ENCODE results near the gene KRT74.

The KRT74 gene

GRCh38 chr12:52539821-52540173 is 33.8 kb downstream of the KRT74 start:
- no peaks in the 10 kb centered on the region for H3K9me3 Mint-ChIP-seq
- H3K4me1 Mint-ChIP-seq, result peaks cover 12% of the 10 kb centered on the region
- no peak overlapping the region for H3K4me3 Mint-ChIP-seq
- H3K36me3 Mint-ChIP-seq (ENCODE audit: insufficient read depth), result peaks cover 6% of the 10 kb centered on the region
- H3K27ac Mint-ChIP-seq (ENCODE audit: low read depth), result peak overlapping the region; percentile 38
- no peaks in the 10 kb centered on the region for H3K27me3 Mint-ChIP-seq
- ATAC-seq (replicated peaks; ENCODE audit: extremely low read depth, poor library complexity, severe bottlenecking) (no peak), DNase-seq (ENCODE audit: low spot score in 2 of 2) (no peak)

- Mint-ChIP-seq H3K27me3 (no peaks in the 10 kb centered on the region), H3K9me3 (no peaks in the 10 kb centered on the region), H3K27ac (ENCODE audit: low read depth) (peak overlapping the region; percentile 38), H3K4me1 (peaks cover 12% of the 10 kb centered on the region), H3K4me3 (no peak overlapping the region), H3K36me3 (ENCODE audit: insufficient read depth) (peaks cover 6% of the 10 kb centered on the region)
- DNase-seq (ENCODE audit: low spot score in 2 of 2) (no peak), ATAC-seq (replicated peaks; ENCODE audit: extremely low read depth, poor library complexity, severe bottlenecking) (no peak)
Observed at GRCh38 chr12:52539083-52539820, 34.4 kb downstream of the KRT74 start.

GRCh38 chr12:52537101-52537500 is 36.5 kb downstream of the KRT74 start:
- DNase-seq (ENCODE audit: low spot score in 2 of 2) (no peak), ATAC-seq (replicated peaks; ENCODE audit: extremely low read depth, poor library complexity, severe bottlenecking) (no peak)
- no peaks in the 10 kb centered on the region for H3K9me3 Mint-ChIP-seq
- H3K27ac Mint-ChIP-seq (ENCODE audit: low read depth), result no peak overlapping the region
- H3K4me3 Mint-ChIP-seq, result no peak overlapping the region
- H3K4me1 Mint-ChIP-seq, result peaks cover under 1% of the 10 kb centered on the region
- H3K36me3 Mint-ChIP-seq (ENCODE audit: insufficient read depth), result peaks cover 6% of the 10 kb centered on the region
- H3K27me3 Mint-ChIP-seq, result no peaks in the 10 kb centered on the region

DNA sequence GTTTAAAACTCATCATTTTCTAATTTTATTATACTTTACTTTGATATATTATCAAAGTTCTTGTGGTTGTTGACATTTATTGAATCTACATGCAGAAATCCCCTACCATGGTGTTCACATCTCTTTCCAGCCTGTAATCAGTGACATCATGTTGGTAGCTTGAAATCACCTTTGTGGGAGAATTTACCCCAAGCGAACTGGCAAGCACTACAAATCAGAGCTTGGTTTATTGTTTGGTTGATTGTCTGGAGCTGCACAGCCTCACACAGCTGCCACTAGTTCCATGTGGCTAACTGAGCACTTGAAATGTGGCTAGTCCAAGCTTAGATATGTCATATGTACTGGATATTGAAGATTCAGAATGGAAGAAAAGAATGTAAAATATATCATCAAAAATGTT is 38.1 kb downstream of the KRT74 start:
- no peak for ATAC-seq (replicated peaks; ENCODE audit: extremely low read depth, poor library complexity, severe bottlenecking)
- Mint-ChIP-seq H3K9me3 (no peaks in the 10 kb centered on the region), H3K4me3 (no peak overlapping the region), H3K27ac (ENCODE audit: low read depth) (no peak overlapping the region), H3K27me3 (no peaks in the 10 kb centered on the region), H3K4me1 (no peaks in the 10 kb centered on the region), H3K36me3 (ENCODE audit: insufficient read depth) (peaks cover 6% of the 10 kb centered on the region)
- DNase-seq (ENCODE audit: low spot score in 2 of 2), result no peak

DNA sequence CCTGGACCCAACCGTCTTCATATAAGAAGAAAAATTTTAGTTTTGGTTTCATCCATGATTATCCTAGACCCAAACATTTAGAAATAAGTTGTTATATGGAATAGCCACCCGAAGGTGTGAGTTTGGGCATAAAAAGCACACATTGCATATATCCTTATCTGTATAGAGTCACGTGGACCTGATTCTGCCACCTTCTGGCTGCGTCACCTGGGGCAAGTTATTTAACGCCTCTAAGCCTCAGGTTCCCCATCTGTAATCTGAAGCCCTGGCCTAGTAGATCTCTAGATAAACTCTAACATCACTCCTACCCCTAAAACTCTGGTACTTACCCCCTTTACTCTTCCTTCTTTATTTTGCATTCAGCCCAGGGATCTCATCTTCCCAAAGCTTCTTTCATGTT is 39.2 kb downstream of the KRT74 start:
- H3K9me3 Mint-ChIP-seq, result no peaks in the 10 kb centered on the region
- H3K27me3 Mint-ChIP-seq, result no peaks in the 10 kb centered on the region
- no peak overlapping the region for H3K4me3 Mint-ChIP-seq
- H3K4me1 Mint-ChIP-seq, result no peaks in the 10 kb centered on the region
- peaks cover 6% of the 10 kb centered on the region for H3K36me3 Mint-ChIP-seq (ENCODE audit: insufficient read depth)
- ATAC-seq (replicated peaks; ENCODE audit: extremely low read depth, poor library complexity, severe bottlenecking) (no peak), DNase-seq (ENCODE audit: low spot score in 2 of 2) (no peak)
- no peak overlapping the region for H3K27ac Mint-ChIP-seq (ENCODE audit: low read depth)

DNA sequence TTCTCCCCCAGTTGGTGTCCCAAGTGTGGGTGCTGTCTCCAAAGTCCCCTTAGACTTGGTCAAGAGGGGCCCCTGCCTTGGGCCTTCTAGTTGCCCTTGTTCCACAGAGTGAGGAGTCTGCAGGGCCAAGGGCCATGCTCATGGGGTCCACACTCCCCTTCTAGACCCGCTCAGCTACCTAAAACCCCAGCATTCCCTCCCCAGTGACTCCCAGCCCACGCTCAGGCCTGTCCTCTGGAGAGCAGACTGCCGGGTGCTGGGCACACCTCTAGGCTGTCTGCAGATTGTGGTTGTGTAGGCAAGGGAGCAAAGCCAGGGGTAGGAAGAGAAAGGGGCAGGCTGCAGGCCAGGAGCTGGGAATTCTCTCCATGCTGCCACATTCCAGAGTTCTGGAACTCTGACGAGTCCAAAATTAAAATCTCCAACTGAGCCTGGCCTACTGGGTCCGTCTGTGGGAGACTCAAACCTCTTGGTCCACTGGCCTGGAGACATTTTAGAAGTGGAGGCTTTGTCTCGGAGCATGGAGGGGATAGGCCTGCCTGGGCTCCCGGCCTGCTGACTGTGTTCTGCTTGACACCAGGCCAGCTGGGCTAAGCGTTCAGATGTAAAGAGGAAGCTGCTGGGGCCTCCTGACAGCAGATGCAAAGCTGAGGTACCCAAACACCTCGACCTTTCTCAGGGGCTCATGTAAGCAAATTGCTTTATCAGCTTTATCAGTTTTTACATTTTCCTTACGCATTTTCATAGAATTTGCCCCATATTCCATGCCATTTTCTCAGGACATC is 39.8 kb downstream of the KRT74 start:
- H3K4me3 Mint-ChIP-seq, result no peak overlapping the region
- no peaks in the 10 kb centered on the region for H3K4me1 Mint-ChIP-seq
- no peaks in the 10 kb centered on the region for H3K9me3 Mint-ChIP-seq
- ATAC-seq (replicated peaks; ENCODE audit: extremely low read depth, poor library complexity, severe bottlenecking) (no peak), DNase-seq (ENCODE audit: low spot score in 2 of 2) (no peak)
- no peaks in the 10 kb centered on the region for H3K27me3 Mint-ChIP-seq
- no peak overlapping the region for H3K27ac Mint-ChIP-seq (ENCODE audit: low read depth)
- peaks cover 6% of the 10 kb centered on the region for H3K36me3 Mint-ChIP-seq (ENCODE audit: insufficient read depth)

DNA sequence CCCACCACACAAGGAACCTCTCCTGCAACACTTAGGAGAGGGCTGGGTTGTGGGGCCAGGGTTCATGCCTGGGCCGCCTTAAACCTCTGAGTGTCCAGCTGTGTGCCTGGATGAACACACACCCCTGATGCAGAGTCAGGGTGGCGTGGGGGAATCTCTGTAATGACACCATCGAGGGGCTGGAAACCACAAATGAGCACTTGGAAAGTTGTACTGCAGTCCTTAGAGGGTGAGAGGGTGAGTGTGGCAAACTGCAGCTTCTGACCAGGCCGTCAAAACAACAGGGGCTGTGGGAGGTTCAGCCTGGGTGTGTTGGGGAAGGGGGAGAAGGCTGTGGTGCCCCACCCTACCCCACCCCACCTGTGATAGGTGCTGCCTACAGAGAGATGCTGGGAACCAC is 41.0 kb downstream of the KRT74 start:
- peaks cover 4% of the 10 kb centered on the region for H3K36me3 Mint-ChIP-seq (ENCODE audit: insufficient read depth)
- H3K27ac Mint-ChIP-seq (ENCODE audit: low read depth), result peak overlapping the region; percentile 58
- no peaks in the 10 kb centered on the region for H3K27me3 Mint-ChIP-seq
- H3K9me3 Mint-ChIP-seq, result no peaks in the 10 kb centered on the region
- no peak overlapping the region for H3K4me3 Mint-ChIP-seq
- DNase-seq (ENCODE audit: low spot score in 2 of 2) (no peak), ATAC-seq (replicated peaks; ENCODE audit: extremely low read depth, poor library complexity, severe bottlenecking) (no peak)
- H3K4me1 Mint-ChIP-seq, result no peaks in the 10 kb centered on the region

DNA sequence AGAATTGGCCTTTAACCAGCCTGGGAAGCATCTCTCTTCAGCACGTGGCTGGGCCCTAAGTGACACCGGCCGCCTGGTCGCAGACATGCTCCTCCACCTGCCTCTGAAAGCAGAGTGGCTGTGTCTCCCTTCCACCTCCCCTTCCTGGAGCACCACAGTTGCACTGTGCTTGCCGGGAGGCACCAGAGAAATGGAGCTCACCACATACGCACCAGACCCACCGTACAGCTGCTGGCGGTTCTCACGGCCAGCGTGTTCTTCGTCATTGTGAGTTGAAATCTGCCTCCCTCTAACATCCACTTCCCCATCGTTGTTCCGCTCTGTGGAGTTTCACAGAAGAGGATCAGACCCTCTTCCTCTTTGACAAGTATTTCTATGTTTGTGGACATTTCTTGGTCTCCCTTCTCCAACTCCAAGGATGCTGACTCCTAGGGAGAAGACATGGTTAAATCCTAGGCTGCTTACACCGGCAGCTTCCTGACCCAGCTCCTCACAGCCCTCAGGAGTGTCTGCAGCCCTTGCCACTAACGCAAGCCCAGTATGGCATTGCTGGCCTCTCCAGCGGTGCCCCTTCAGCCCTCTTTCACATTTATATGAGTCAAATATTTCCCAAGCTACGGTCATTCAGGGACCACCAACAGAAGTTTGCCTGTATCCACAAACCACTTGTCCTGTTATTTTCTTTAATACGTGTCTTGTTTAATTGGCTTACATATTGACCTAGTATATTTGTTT is 41.9 kb downstream of the KRT74 start:
- Mint-ChIP-seq H3K4me3 (no peak overlapping the region), H3K27ac (ENCODE audit: low read depth) (peak overlapping the region; percentile 58), H3K9me3 (no peaks in the 10 kb centered on the region), H3K4me1 (peaks cover 4% of the 10 kb centered on the region), H3K36me3 (ENCODE audit: insufficient read depth) (peaks cover 2% of the 10 kb centered on the region), H3K27me3 (no peaks in the 10 kb centered on the region)
- DNase-seq (ENCODE audit: low spot score in 2 of 2) (no peak), ATAC-seq (replicated peaks; ENCODE audit: extremely low read depth, poor library complexity, severe bottlenecking) (peak; percentile 6)

GRCh38 chr12:52530905-52531304 is 42.7 kb downstream of the KRT74 start:
- H3K4me1 Mint-ChIP-seq, result peaks cover 10% of the 10 kb centered on the region
- no peak overlapping the region for H3K27ac Mint-ChIP-seq (ENCODE audit: low read depth)
- ATAC-seq (replicated peaks; ENCODE audit: extremely low read depth, poor library complexity, severe bottlenecking) (no peak), DNase-seq (ENCODE audit: low spot score in 2 of 2) (no peak)
- H3K27me3 Mint-ChIP-seq, result no peaks in the 10 kb centered on the region
- H3K36me3 Mint-ChIP-seq (ENCODE audit: insufficient read depth), result no peaks in the 10 kb centered on the region
- H3K4me3 Mint-ChIP-seq, result no peak overlapping the region
- H3K9me3 Mint-ChIP-seq, result no peaks in the 10 kb centered on the region

DNA sequence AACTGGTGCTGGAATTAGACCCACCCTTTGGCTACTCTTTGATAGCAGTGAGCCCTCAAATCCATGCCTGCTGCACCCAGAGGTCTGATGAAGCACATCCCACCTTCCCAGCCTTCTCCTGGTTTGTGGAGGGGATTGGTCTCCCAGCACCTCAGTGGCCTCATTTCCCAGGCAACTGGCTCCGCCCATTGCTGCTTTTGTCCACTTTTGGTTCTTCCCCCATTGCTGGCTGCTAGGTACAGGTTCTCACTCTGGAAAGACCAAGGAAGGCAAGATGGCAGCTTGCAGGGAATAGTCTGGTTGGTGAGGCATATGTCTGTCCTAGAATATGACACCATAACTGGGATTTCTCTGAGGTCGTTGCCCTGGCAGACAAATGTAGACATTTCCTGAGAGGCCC is 43.3 kb downstream of the KRT74 start:
- no peaks in the 10 kb centered on the region for H3K36me3 Mint-ChIP-seq (ENCODE audit: insufficient read depth)
- no peaks in the 10 kb centered on the region for H3K9me3 Mint-ChIP-seq
- no peak for ATAC-seq (replicated peaks; ENCODE audit: extremely low read depth, poor library complexity, severe bottlenecking)
- H3K27me3 Mint-ChIP-seq, result no peaks in the 10 kb centered on the region
- no peak overlapping the region for H3K27ac Mint-ChIP-seq (ENCODE audit: low read depth)
- no peak for DNase-seq (ENCODE audit: low spot score in 2 of 2)
- no peak overlapping the region for H3K4me3 Mint-ChIP-seq
- peaks cover 10% of the 10 kb centered on the region for H3K4me1 Mint-ChIP-seq

- DNase-seq (ENCODE audit: low spot score in 2 of 2) (no peak), ATAC-seq (replicated peaks; ENCODE audit: extremely low read depth, poor library complexity, severe bottlenecking) (no peak)
- H3K4me3 Mint-ChIP-seq, result no peak overlapping the region
- H3K9me3 Mint-ChIP-seq, result no peaks in the 10 kb centered on the region
- no peak overlapping the region for H3K27ac Mint-ChIP-seq (ENCODE audit: low read depth)
- peaks cover 10% of the 10 kb centered on the region for H3K4me1 Mint-ChIP-seq
- no peaks in the 10 kb centered on the region for H3K27me3 Mint-ChIP-seq
- no peaks in the 10 kb centered on the region for H3K36me3 Mint-ChIP-seq (ENCODE audit: insufficient read depth)
Observed at GRCh38 chr12:52529846-52530245, 43.8 kb downstream of the KRT74 start.

DNA sequence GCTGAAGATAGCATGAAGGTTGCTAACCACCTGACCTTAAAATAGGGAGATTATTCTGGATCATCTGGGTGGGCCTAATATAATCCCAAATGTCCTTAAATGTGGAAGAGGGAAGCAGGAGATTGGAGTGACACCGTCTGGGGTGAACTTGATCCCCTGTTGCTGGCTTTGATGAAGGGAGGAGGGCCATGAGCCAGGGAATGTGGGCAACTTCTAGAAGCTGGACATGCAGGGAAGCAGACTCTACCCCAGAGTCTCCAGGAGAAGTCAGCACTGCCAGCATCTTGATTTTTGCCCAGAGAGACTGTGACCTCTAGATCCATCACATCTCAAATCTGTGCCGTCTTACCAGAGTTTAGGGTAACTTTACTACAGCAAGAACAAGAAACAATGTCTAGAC is 44.2 kb downstream of the KRT74 start:
- H3K36me3 Mint-ChIP-seq (ENCODE audit: insufficient read depth), result no peaks in the 10 kb centered on the region
- H3K4me1 Mint-ChIP-seq, result peaks cover 10% of the 10 kb centered on the region
- H3K27me3 Mint-ChIP-seq, result no peaks in the 10 kb centered on the region
- no peak overlapping the region for H3K4me3 Mint-ChIP-seq
- H3K27ac Mint-ChIP-seq (ENCODE audit: low read depth), result no peak overlapping the region
- H3K9me3 Mint-ChIP-seq, result no peaks in the 10 kb centered on the region
- ATAC-seq (replicated peaks; ENCODE audit: extremely low read depth, poor library complexity, severe bottlenecking) (no peak), DNase-seq (ENCODE audit: low spot score in 2 of 2) (no peak)

Measured in central memory CD8-positive, alpha-beta T cell (primary cell).